PC-3 (cell line): ENCODE measurements around the gene HMCN2.

Experiments used
- EZH2 ChIP-seq: fragments of 300-600 bp; sonication (generic); IDR thresholded peaks from one replicate; pipeline ENCODE4 v1.6.1; 2017; ENCODE audit warnings: antibody characterized with exemption, mild to moderate bottlenecking, low read length; ENCODE audit not compliant: unreplicated experiment
- EZH2phosphoT487 ChIP-seq: fragments of 300-600 bp; sonication (generic); IDR thresholded peaks from 2 replicates; pipeline ENCODE4 v1.6.1; 2018; ENCODE audit warnings: mild to moderate bottlenecking, antibody characterized with exemption, low read length, borderline replicate concordance
- TF ChIP-seq, protein P1 (sequence below): fragments of 300-600 bp; sonication (generic); conservative IDR thresholded peaks from 2 replicates; pipeline ENCODE4 v1.5.1; 2017; ENCODE audit warnings: antibody characterized with exemption, low read depth, mild to moderate bottlenecking, low read length

GRCh38 chr9:130377612-130378011 is 112.1 kb downstream of the HMCN2 start:
- TF ChIP-seq, protein P1, sequence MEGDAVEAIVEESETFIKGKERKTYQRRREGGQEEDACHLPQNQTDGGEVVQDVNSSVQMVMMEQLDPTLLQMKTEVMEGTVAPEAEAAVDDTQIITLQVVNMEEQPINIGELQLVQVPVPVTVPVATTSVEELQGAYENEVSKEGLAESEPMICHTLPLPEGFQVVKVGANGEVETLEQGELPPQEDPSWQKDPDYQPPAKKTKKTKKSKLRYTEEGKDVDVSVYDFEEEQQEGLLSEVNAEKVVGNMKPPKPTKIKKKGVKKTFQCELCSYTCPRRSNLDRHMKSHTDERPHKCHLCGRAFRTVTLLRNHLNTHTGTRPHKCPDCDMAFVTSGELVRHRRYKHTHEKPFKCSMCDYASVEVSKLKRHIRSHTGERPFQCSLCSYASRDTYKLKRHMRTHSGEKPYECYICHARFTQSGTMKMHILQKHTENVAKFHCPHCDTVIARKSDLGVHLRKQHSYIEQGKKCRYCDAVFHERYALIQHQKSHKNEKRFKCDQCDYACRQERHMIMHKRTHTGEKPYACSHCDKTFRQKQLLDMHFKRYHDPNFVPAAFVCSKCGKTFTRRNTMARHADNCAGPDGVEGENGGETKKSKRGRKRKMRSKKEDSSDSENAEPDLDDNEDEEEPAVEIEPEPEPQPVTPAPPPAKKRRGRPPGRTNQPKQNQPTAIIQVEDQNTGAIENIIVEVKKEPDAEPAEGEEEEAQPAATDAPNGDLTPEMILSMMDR = no peak
- TF ChIP-seq EZH2phosphoT487 (no peak), EZH2 (no peak)
